ENCODE measurements around the gene KCNE3.
A peak's percentile ranks its signal among the peaks of the same experiment; 100 is the strongest.

Gene KCNE3

GRCh38 chr11:74473382-74474173 lies 6.2 kb upstream of the KCNE3 start:
- in situ Hi-C loops (cut with MboI; ENCODE audit: low pct_unique_long_range_greater_than_20kb, low sequenced_read_pairs) = no loop called here
- DNase-seq = no peak

GRCh38 chr11:74471668-74472429 lies 4.5 kb upstream of the KCNE3 start:
- no peak for DNase-seq
- in situ Hi-C loops (cut with MboI; ENCODE audit: low pct_unique_long_range_greater_than_20kb, low sequenced_read_pairs) = no loop called here

- in situ Hi-C loops (cut with MboI; ENCODE audit: low pct_unique_long_range_greater_than_20kb, low sequenced_read_pairs) = no loop called here
- DNase-seq = no peak
Observed at GRCh38 chr11:74471037-74471436, 3.7 kb upstream of the KCNE3 start.

DNA sequence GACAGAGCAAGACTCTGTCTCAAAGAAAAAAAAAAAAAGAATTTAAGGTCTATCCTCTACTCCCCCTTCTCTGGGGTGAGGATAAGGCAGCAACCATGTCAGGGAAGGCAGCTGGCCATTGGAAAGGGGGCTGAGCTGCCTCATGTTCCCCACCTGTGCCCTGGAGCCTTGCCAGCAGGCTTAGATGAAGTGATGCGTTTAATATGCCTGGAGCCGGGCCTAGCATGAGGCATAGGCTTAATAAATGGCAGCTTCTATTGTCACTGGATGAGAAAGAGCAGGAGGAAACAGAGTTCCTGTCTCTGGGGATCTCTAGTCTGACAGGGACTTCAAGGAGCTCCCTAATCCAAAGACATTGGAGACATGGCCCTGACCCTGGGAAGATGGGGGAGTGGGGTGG lies 3.2 kb upstream of the KCNE3 start:
- no peak for DNase-seq
- in situ Hi-C loops (cut with MboI; ENCODE audit: low pct_unique_long_range_greater_than_20kb, low sequenced_read_pairs) = no loop called here

DNA sequence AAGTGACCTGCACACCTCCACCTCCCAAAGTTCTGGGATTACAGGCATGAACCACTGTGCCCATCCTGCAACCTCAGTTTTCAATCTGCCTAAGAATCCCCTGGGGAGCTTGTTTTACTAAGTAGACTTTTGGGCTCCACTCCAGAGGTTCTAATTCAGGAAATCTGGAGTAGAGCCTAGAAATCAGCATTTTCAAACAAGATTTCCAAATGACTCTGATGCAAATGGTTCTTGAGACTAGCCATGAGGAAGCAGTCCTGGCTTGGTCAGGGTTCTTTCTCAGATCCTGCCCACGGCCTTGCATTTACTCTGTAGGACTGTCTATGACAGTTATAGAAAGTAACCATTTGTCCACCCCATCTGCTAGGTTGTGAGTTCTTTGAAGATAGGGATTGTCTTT lies 1.6 kb upstream of the KCNE3 start:
- DNase-seq = no peak

GRCh38 chr11:74468521-74468920 lies 1.2 kb upstream of the KCNE3 start:
- no peak for DNase-seq
- in situ Hi-C loops (cut with MboI; ENCODE audit: low pct_unique_long_range_greater_than_20kb, low sequenced_read_pairs) = no loop called here

More for the DNA sequence above, 1.6 kb upstream of the KCNE3 start:
- in situ Hi-C loops (cut with MboI; ENCODE audit: low pct_unique_long_range_greater_than_20kb, low sequenced_read_pairs) = no loop called here

DNA sequence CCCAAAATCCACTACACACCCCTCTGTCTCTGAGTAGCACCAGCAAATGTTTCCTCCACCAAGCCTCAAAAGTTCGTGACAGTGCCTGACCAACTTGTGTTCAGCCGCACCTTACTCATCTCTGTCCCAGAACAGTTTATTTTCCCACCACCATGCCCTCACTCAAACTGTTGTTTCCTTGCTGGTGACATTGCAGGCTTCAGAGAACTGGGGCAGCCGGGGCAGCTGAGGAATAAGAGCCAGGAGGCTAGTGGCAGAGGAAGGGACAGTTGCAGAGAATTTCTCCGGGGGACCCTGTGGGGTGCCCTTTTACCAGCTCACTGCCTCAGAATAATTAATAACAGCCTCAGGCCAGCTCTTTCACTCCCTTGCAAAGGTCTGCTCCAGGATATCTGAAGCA lies 709 bp upstream of the KCNE3 start:
- no peak for DNase-seq
- in situ Hi-C loops (cut with MboI; ENCODE audit: low pct_unique_long_range_greater_than_20kb, low sequenced_read_pairs) = no loop called here

- no peak for DNase-seq
- in situ Hi-C loops (cut with MboI; ENCODE audit: low pct_unique_long_range_greater_than_20kb, low sequenced_read_pairs) = no loop called here
Observed at GRCh38 chr11:74465291-74465708, 2.0 kb downstream of the KCNE3 start.

GRCh38 chr11:74464746-74465145 lies 2.6 kb downstream of the KCNE3 start:
- DNase-seq = peak; percentile 43
- in situ Hi-C loops (cut with MboI; ENCODE audit: low pct_unique_long_range_greater_than_20kb, low sequenced_read_pairs) = no loop called here

- DNase-seq = no peak
- in situ Hi-C loops (cut with MboI; ENCODE audit: low pct_unique_long_range_greater_than_20kb, low sequenced_read_pairs) = no loop called here
Observed at GRCh38 chr11:74463216-74463615, 4.1 kb downstream of the KCNE3 start.

DNA sequence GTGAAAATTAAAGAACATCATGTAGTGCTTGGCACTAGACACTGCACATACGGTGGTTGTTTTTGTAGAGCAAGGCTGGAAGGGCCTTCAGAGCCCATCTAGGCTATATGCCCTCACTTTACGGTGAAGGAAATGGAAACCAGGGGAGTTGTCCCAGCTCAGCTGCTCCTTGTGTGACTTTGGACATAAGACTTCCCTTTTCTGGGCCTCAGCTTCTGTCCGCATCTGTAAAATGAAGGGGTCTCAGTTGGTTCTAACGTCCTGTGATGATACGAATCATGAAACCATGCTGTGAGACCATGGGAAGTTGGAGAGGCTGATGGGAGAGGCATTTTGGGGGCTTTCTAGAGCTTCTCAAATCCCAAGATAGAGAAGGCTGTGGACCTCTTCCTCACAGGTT lies 4.7 kb downstream of the KCNE3 start:
- in situ Hi-C loops (cut with MboI; ENCODE audit: low pct_unique_long_range_greater_than_20kb, low sequenced_read_pairs) = no loop called here
- DNase-seq = peak; percentile 55

DNA sequence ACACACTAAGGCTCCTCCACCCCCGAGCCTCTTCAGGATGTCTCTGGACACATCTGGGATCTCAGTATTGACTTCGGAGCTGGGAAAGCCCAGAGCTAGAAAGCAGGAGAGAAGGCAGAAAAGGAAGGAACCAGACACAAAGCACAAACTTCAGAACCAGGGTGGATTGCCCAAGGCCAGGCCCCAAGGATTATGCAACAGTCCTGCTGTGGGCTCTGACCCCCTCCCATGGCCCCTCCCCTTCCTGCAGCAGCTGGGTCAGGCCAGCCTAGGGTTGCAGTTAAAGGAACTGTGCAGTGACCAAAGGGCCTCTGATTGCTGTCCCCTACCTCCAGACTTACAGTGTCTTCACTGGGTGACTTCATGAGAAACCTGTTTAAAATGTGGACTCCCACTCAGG lies 5.3 kb downstream of the KCNE3 start:
- DNase-seq = peak; percentile 67

GRCh38 chr11:74460481-74461154 lies 6.7 kb downstream of the KCNE3 start:
- in situ Hi-C loops (cut with MboI; ENCODE audit: low pct_unique_long_range_greater_than_20kb, low sequenced_read_pairs) = no loop called here
- DNase-seq = peak; percentile 80

More for the DNA sequence above, 5.3 kb downstream of the KCNE3 start:
- in situ Hi-C loops (cut with MboI; ENCODE audit: low pct_unique_long_range_greater_than_20kb, low sequenced_read_pairs) = no loop called here

DNA sequence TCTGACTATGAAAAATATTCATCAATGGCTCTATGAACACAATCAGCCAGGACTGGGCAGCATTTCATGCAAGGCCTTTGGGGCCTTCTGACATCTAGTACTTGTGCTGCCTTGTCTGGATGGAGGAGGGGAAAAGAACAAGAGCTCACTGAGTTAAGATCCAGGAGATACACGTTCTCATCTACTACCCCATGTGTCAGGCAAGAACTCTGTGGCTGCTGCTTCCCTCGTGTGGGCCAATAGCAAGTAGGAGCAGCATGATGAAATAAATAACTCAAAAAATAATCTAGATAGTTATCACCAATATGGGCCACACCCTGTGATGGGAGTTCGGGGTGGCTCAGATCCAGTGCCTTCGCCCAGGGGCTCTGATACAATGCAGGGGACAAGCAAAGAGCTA lies 7.3 kb downstream of the KCNE3 start:
- no peak for DNase-seq
- in situ Hi-C loops (cut with MboI; ENCODE audit: low pct_unique_long_range_greater_than_20kb, low sequenced_read_pairs) = no loop called here

GRCh38 chr11:74459584-74459983 lies 7.8 kb downstream of the KCNE3 start:
- in situ Hi-C loops (cut with MboI; ENCODE audit: low pct_unique_long_range_greater_than_20kb, low sequenced_read_pairs) = loop anchor here (10.0 kb wide), 1 partner anchor 105 kb away; no protein-coding TSS in a partner anchor
- DNase-seq = no peak

GRCh38 chr11:74457356-74457755 lies 10.0 kb downstream of the KCNE3 start:
- no peak for DNase-seq
- in situ Hi-C loops (cut with MboI; ENCODE audit: low pct_unique_long_range_greater_than_20kb, low sequenced_read_pairs) = loop anchor here (10.0 kb wide), 1 partner anchor 107 kb away; no protein-coding TSS in a partner anchor

GRCh38 chr11:74453373-74453975 lies 13.9 kb downstream of the KCNE3 start:
- in situ Hi-C loops (cut with MboI; ENCODE audit: low pct_unique_long_range_greater_than_20kb, low sequenced_read_pairs) = loop anchor here (10.0 kb wide), 1 partner anchor 111 kb away; no protein-coding TSS in a partner anchor
- DNase-seq = peak; percentile 72

DNA sequence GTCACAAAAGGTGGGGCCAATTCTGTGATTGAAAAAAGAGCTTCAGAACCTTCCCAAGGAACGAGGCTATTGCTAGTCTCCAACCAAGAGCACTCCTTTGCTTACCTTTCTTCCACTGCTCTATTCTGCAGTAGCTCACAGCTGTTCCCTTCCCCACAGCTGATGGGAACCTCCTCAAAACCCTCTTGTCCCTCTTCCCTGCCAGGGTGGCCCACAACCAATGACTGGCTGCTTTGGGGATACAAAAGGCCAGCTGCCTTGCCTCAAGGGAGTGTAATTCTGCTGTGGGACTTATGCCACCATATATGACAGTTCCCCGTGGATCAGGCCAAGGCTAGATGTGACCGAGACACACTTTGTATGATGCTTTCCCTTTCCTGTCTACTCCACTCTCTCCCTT lies 15.0 kb downstream of the KCNE3 start:
- in situ Hi-C loops (cut with MboI; ENCODE audit: low pct_unique_long_range_greater_than_20kb, low sequenced_read_pairs) = loop anchor here (10.0 kb wide), 1 partner anchor 112 kb away; no protein-coding TSS in a partner anchor
- no peak for DNase-seq

DNA sequence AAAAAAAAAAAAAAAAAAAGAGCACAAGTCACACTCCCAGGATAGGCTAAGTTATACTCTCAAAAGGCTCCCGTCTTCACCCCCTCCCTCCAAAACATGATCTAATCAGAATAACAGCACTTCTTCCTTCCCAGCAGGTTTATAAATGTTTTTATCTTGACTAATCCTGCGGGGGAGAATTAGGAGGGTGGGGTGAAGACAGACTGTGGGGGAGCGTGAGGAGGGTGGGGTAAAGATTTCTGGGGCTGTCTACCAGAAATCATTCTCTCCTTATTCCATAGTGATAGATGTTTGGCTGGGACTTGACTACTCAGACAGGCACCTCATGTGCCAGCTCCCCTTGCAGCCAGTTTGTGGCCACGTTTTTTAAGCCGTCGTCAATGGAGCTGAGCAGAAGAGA lies 17.0 kb downstream of the KCNE3 start:
- in situ Hi-C loops (cut with MboI; ENCODE audit: low pct_unique_long_range_greater_than_20kb, low sequenced_read_pairs) = loop anchor here (10.0 kb wide), 1 partner anchor 114 kb away; no protein-coding TSS in a partner anchor
- no peak for DNase-seq

Data from KBM-7 (cell line).